GM12801 (cell line): ENCODE results near the gene ETFB.

Experiments
- CTCF ChIP-seq: IDR thresholded peaks from one replicate; pipeline ENCODE4 v1.5.1; 2011; ENCODE audit warnings: control low read depth; ENCODE audit not compliant: insufficient read length; ENCODE audit errors: extremely low read depth

The ETFB gene

GRCh38 chr19:51341976-51342580, 24.1 kb downstream of the ETFB start, which contains the start of gene VSIG10L:
Gene VSIG10L, minus strand, starts transcription at chr19:51342139. Its CDS starts 15 bp downstream, at chr19:51342124.
- no peak for TF ChIP-seq CTCF

- TF ChIP-seq CTCF, result no peak
These were observed 25.1 kb downstream of the ETFB start for GRCh38 chr19:51341066-51341465.

GRCh38 chr19:51339687-51340656, 26.2 kb downstream of the ETFB start:
- no peak for TF ChIP-seq CTCF

- no peak for TF ChIP-seq CTCF
These were observed 26.9 kb downstream of the ETFB start for GRCh38 chr19:51339313-51339686.

- no peak for TF ChIP-seq CTCF
These were observed 27.4 kb downstream of the ETFB start for GRCh38 chr19:51338563-51339312.

- TF ChIP-seq CTCF, result no peak
These were observed 28.2 kb downstream of the ETFB start for GRCh38 chr19:51337861-51338562.
